Neuronal stem cell (in vitro differentiated cells): Measurements from ENCODE around the gene IGSF21.

Experiments used
- DNase-seq: peaks from one replicate; pipeline ENCODE4 v3.0.0-alpha.2; 2013; ENCODE audit warnings: low spot score
- H2AFZ ChIP-seq: one replicate; pipeline ENCODE4 v1.6.1; 2013; ENCODE audit warnings: mild to moderate bottlenecking, low read length, inconsistent platforms
- H2AK5ac ChIP-seq: 2 replicates; pipeline ENCODE4 v1.6.1; 2013; ENCODE audit warnings: low read depth, mild to moderate bottlenecking, inconsistent platforms, low read length, moderate library complexity, mixed read lengths
- H2BK120ac ChIP-seq: 2 replicates; pipeline ENCODE4 v1.6.1; 2013; ENCODE audit warnings: low read depth, mild to moderate bottlenecking, inconsistent platforms, low read length, moderate library complexity, mixed read lengths
- H2BK12ac ChIP-seq: one replicate; pipeline ENCODE4 v1.6.1; 2013; ENCODE audit warnings: low read length, inconsistent platforms
- H2BK15ac ChIP-seq: 2 replicates; pipeline ENCODE4 v1.6.1; 2013; ENCODE audit warnings: mild to moderate bottlenecking, low read length, inconsistent platforms, mixed read lengths
- H2BK5ac ChIP-seq: one replicate; pipeline ENCODE4 v1.6.1; 2013; ENCODE audit warnings: inconsistent platforms, mild to moderate bottlenecking, low read length, moderate library complexity
- H3K14ac ChIP-seq: one replicate; pipeline ENCODE4 v1.6.1; 2013; ENCODE audit warnings: low read length, inconsistent platforms
- H3K18ac ChIP-seq: 2 replicates; pipeline ENCODE4 v1.6.1; 2013; ENCODE audit warnings: low read length, inconsistent platforms
- H3K23ac ChIP-seq: 2 replicates; pipeline ENCODE4 v1.6.1; 2013; ENCODE audit warnings: low read depth, mild to moderate bottlenecking, mixed read lengths, low read length, inconsistent platforms; ENCODE audit not compliant: poor library complexity
- H3K27ac ChIP-seq: replicated peaks from 3 replicates; pipeline ENCODE4 v1.5.1; 2013; ENCODE audit warnings: low read length, inconsistent platforms
- H3K27me3 ChIP-seq, 3 experiments: 2 replicates each; pipeline ENCODE4 v1.6.1; 2013; ENCODE audit warnings: low read length in 3 of 3, mild to moderate bottlenecking in 2 of 3, inconsistent platforms in 1 of 3, low read depth in 1 of 3, mixed read lengths in 1 of 3, moderate library complexity in 1 of 3; ENCODE audit not compliant: control insufficient read depth in 3 of 3, insufficient read depth in 3 of 3
- H3K36me3 ChIP-seq, 2 donors: replicated peaks in 1 of 2; 2 replicates each; pipeline ENCODE4 v1.6.1; 2013; ENCODE audit warnings: low read length in 2 of 2; ENCODE audit not compliant: control insufficient read depth in 2 of 2, insufficient read depth in 2 of 2
- H3K4ac ChIP-seq: 2 replicates; pipeline ENCODE4 v1.6.1; 2013; ENCODE audit warnings: inconsistent platforms, mild to moderate bottlenecking, low read length, moderate library complexity
- H3K4me1 ChIP-seq, 2 donors: 1 replicate in 1 of 2; 2 replicates in 1 of 2; pipeline ENCODE4 v1.6.1; 2013; ENCODE audit warnings: low read length in 2 of 2, low read depth in 1 of 2; ENCODE audit not compliant: control insufficient read depth in 2 of 2, insufficient read depth in 1 of 2
- H3K4me2 ChIP-seq: one replicate; pipeline ENCODE4 v1.6.1; 2013; ENCODE audit warnings: mild to moderate bottlenecking, low read length, inconsistent platforms; ENCODE audit not compliant: insufficient read depth, poor library complexity, severe bottlenecking
- H3K4me3 ChIP-seq, 2 donors: 2 replicates each; pipeline ENCODE4 v1.5.1; 2013; ENCODE audit warnings: low read length in 2 of 2, mild to moderate bottlenecking in 2 of 2, inconsistent platforms in 1 of 2, moderate library complexity in 1 of 2
- H3K79me1 ChIP-seq: one replicate; pipeline ENCODE4 v1.6.1; 2013; ENCODE audit warnings: low read depth, mild to moderate bottlenecking, inconsistent platforms, low read length, moderate library complexity
- H3K9ac ChIP-seq: one replicate; pipeline ENCODE4 v1.6.1; 2013; ENCODE audit warnings: mild to moderate bottlenecking, low read depth, low read length, inconsistent platforms; ENCODE audit not compliant: poor library complexity
- H3K9me3 ChIP-seq, 2 donors: replicated peaks in 1 of 2; 2 replicates each; pipeline versions ENCODE3 to v1.6.1; 2013; ENCODE audit warnings: low read length in 2 of 2, mild to moderate bottlenecking in 2 of 2, inconsistent platforms in 1 of 2, low read depth in 1 of 2, mixed read lengths in 1 of 2, moderate library complexity in 1 of 2; ENCODE audit not compliant: control insufficient read depth in 2 of 2, insufficient read depth in 1 of 2
- H4K8ac ChIP-seq: one replicate; pipeline ENCODE4 v1.6.1; 2013; ENCODE audit warnings: low read depth, mild to moderate bottlenecking, inconsistent platforms, low read length, moderate library complexity
- H4K91ac ChIP-seq: one replicate; pipeline ENCODE4 v1.6.1; 2013; ENCODE audit warnings: low read length, low read depth, mild to moderate bottlenecking, inconsistent platforms; ENCODE audit not compliant: poor library complexity
- WGBS, 2 donors: extraction: QIAGEN DNeasy Blood & Tissue Kit; methylation state at CpG; one replicate each; pipeline ENCODE4 v1.1.7; 2013; ENCODE audit warnings: missing lambda C conversion rate in 2 of 2, mixed read lengths in 1 of 2; ENCODE audit not compliant: insufficient read length in 2 of 2, insufficient replicate concordance in 1 of 2; ENCODE audit errors: extremely low coverage in 2 of 2; 5-methylcytosine and 5-hydroxymethylcytosine counted together

IGSF21 gene

GRCh38 chr1:18118491-18118890 lies 10.9 kb downstream of the IGSF21 start:
- Histone ChIP-seq H3K4me3 (no peak overlapping the region), H2BK120ac (no peak overlapping the region), H3K36me3 (no peaks in the 10 kb centered on the region), H3K4me1 (peaks cover 0 to 7% of the 10 kb centered on the region in 2 donors), H3K27me3 (peaks cover 0 to 17% (median 0%) of the 10 kb centered on the region in 3 experiments), H3K9ac (no peak overlapping the region), H3K27ac (no peak overlapping the region), H2BK12ac (no peak overlapping the region), H4K91ac (no peak overlapping the region), H3K4ac (no peak overlapping the region), H2BK5ac (no peak overlapping the region), H2BK15ac (no peak overlapping the region), H3K4me2 (no peak overlapping the region), H3K23ac (no peak overlapping the region), H4K8ac (no peak overlapping the region), H3K9me3 (no peaks in the 10 kb centered on the region), H2AK5ac (no peak overlapping the region), H3K79me1 (no peaks in the 10 kb centered on the region), H3K18ac (peak overlapping the region; percentile 58), H3K14ac (no peak overlapping the region), H2AFZ (no peak overlapping the region)
- WGBS, 2 donors = no CpG with 5 or more reads among the region's 3 CpGs
- DNase-seq = no peak

- no peak overlapping the region for H3K18ac ChIP-seq
- H3K27me3 ChIP-seq = peaks cover 0 to 10% (median 0%) of the 10 kb centered on the region in 3 experiments
- no CpG with 5 or more reads among the region's 3 CpGs for WGBS, 2 donors
- no peaks in the 10 kb centered on the region for H3K9me3 ChIP-seq
- H3K4ac ChIP-seq = no peak overlapping the region
- H3K4me3 ChIP-seq = no peak overlapping the region
- H4K91ac ChIP-seq = no peak overlapping the region
- H3K27ac ChIP-seq = no peak overlapping the region
- H3K23ac ChIP-seq = no peak overlapping the region
- no peaks in the 10 kb centered on the region for H3K79me1 ChIP-seq
- H2BK5ac ChIP-seq = no peak overlapping the region
- no peak overlapping the region for H2BK120ac ChIP-seq
- H3K14ac ChIP-seq = no peak overlapping the region
- no peak overlapping the region for H3K9ac ChIP-seq
- H2BK15ac ChIP-seq = no peak overlapping the region
- peaks cover 0 to 7% of the 10 kb centered on the region in 2 donors for H3K4me1 ChIP-seq
- no peak overlapping the region for H3K4me2 ChIP-seq
- no peaks in the 10 kb centered on the region for H3K36me3 ChIP-seq
- H2AFZ ChIP-seq = no peak overlapping the region
- H2BK12ac ChIP-seq = no peak overlapping the region
- H2AK5ac ChIP-seq = no peak overlapping the region
- no peak overlapping the region for H4K8ac ChIP-seq
- DNase-seq = no peak
Measured at GRCh38 chr1:18119289-18119688, 11.7 kb downstream of the IGSF21 start.

- no peaks in the 10 kb centered on the region for H3K79me1 ChIP-seq
- H2BK15ac ChIP-seq = no peak overlapping the region
- DNase-seq = no peak
- no peak overlapping the region for H3K4me2 ChIP-seq
- H3K9me3 ChIP-seq = no peaks in the 10 kb centered on the region
- H3K23ac ChIP-seq = no peak overlapping the region
- no peak overlapping the region for H4K8ac ChIP-seq
- H3K18ac ChIP-seq = no peak overlapping the region
- no peak overlapping the region for H2AFZ ChIP-seq
- no peak overlapping the region for H3K27ac ChIP-seq
- no peak overlapping the region for H3K14ac ChIP-seq
- no peak overlapping the region for H3K4me3 ChIP-seq
- no peak overlapping the region for H2BK5ac ChIP-seq
- no peak overlapping the region for H3K4ac ChIP-seq
- no peak overlapping the region for H2BK12ac ChIP-seq
- H2BK120ac ChIP-seq = no peak overlapping the region
- peaks cover 0 to 6% (median 0%) of the 10 kb centered on the region in 3 experiments for H3K27me3 ChIP-seq
- H3K36me3 ChIP-seq = no peaks in the 10 kb centered on the region
- H4K91ac ChIP-seq = no peak overlapping the region
- no CpG with 5 or more reads among the region's 6 CpGs for WGBS, 2 donors
- no peak overlapping the region for H2AK5ac ChIP-seq
- H3K9ac ChIP-seq = no peak overlapping the region
- H3K4me1 ChIP-seq = peaks cover 0 to 7% of the 10 kb centered on the region in 2 donors
Measured at GRCh38 chr1:18119771-18120377, 12.3 kb downstream of the IGSF21 start.

DNA sequence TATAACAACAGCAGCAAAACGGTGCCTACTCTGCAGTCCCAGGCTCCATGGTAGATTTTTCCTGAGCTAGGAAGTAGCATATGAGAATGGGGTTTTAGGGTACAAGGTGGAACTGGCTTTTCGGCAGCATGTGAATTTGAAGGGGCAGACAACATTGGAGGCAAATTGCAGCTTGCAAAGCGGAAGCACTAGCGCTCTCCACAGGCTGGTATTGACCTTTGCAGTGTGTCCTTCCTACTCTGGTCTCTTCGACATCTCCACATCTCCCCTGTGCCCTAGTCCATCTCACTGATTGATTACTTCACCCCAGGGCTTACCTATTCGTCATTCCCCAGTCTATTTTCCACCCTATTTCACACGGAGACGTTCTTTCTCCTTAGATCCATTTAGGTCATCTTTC lies 13.0 kb downstream of the IGSF21 start:
- no peak for DNase-seq
- H2BK5ac ChIP-seq = no peak overlapping the region
- H3K27ac ChIP-seq = no peak overlapping the region
- H3K36me3 ChIP-seq = no peaks in the 10 kb centered on the region
- H4K8ac ChIP-seq = no peak overlapping the region
- no peak overlapping the region for H3K4me2 ChIP-seq
- peaks cover 0 to 7% of the 10 kb centered on the region in 2 donors for H3K4me1 ChIP-seq
- no peak overlapping the region for H2BK120ac ChIP-seq
- no peaks in the 10 kb centered on the region for H3K9me3 ChIP-seq
- H3K27me3 ChIP-seq = peaks cover 0 to 4% (median 0%) of the 10 kb centered on the region in 3 experiments
- WGBS, 2 donors = no CpG with 5 or more reads among the region's 8 CpGs
- no peak overlapping the region for H4K91ac ChIP-seq
- H3K79me1 ChIP-seq = no peaks in the 10 kb centered on the region
- no peak overlapping the region for H2BK15ac ChIP-seq
- H3K14ac ChIP-seq = no peak overlapping the region
- no peak overlapping the region for H2AFZ ChIP-seq
- no peak overlapping the region for H2BK12ac ChIP-seq
- H3K18ac ChIP-seq = no peak overlapping the region
- H3K4ac ChIP-seq = no peak overlapping the region
- H3K4me3 ChIP-seq = no peak overlapping the region
- no peak overlapping the region for H2AK5ac ChIP-seq
- no peak overlapping the region for H3K23ac ChIP-seq
- no peak overlapping the region for H3K9ac ChIP-seq
